ENCODE measurements around the gene FLOT1.

The FLOT1 gene

DNA sequence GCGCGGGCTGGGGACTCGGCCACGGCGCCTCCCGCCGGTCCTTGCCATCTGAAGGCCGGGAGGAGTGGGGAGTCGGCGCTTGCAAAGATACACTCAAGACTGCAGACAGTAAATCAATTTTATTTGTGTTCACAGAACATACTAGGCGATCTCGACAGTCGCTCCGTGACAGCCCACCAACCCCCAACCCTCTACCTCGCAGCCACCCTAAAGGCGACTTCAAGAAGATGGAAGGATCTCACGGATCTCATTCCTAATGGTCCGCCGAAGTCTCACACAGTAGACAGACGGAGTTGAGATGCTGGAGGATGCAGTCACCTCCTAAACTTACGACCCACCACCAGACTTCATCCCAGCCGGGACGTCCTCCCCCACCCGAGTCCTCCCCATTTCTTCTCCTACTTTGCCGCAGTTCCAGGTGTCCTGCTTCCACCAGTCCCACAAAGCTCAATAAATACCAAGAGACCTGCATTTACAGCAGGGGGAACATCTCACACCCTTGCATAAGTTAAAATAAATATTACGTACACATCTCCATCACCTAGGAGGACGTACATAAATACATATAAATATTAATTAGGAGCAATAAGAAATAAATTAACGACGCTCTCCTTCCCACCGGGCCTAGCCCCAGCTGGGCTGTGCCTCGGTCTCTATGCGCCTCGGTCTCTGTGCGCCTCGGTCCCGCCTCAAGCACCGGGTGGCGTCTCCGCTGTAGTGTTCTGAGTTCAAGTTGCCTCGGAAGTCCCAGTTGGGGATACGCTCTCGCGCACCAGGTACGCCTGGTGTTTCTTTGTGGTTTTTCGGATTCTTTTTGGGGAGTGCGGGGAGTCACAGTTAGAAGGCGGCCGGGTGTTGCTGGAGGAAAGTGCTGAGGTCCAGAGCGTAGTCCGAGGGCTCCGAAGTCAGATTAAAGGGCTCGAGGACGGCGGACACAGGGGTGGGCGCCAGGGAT is 889 bp upstream of the FLOT1 start (continued):
- TF ChIP-seq ZNF214 (tag by site-specific recombination; IDR thresholded peaks at IDR 0.05; ENCODE audit: borderline replicate concordance) (no peak), ZNF23 (tag by site-specific recombination; IDR thresholded peaks at IDR 0.05; ENCODE audit: borderline replicate concordance) (no peak), ZNF433 (tag by site-specific recombination; IDR thresholded peaks at IDR 0.05; ENCODE audit: low read depth) (no peak), ZNF350 (tag by site-specific recombination; IDR thresholded peaks at IDR 0.05) (no peak), HOXA7 (CRISPR knock-in tag; IDR thresholded peaks at IDR 0.05; ENCODE audit: borderline replicate concordance) (no peak), ZNF16 (tag by site-specific recombination; IDR thresholded peaks at IDR 0.05; ENCODE audit: low read depth) (no peak), KLF7 (tag by site-specific recombination; IDR thresholded peaks at IDR 0.05; ENCODE audit: borderline replicate concordance) (no peak), BCL11A (tag by site-specific recombination; IDR thresholded peaks at IDR 0.05; ENCODE audit: low read depth) (no peak), ZNF324 (tag by site-specific recombination; IDR thresholded peaks at IDR 0.05) (no peak), TCF7L2 (IDR thresholded peaks at IDR 0.05; ENCODE audit: borderline replicate concordance, low read depth, low read length) (no peak), KLF16 (tag by site-specific recombination; IDR thresholded peaks at IDR 0.05) (no peak), ZNF266 (tag by site-specific recombination; IDR thresholded peaks at IDR 0.05; ENCODE audit: low read depth) (no peak), ZNF510 (tag by site-specific recombination; IDR thresholded peaks at IDR 0.05; ENCODE audit: insufficient replicate concordance) (no peak), ZNF155 (tag by site-specific recombination; IDR thresholded peaks at IDR 0.05) (no peak), ZNF747 (tag by site-specific recombination; IDR thresholded peaks at IDR 0.05) (0 out of 2 replicates have a peak, but pooled peaks have one; percentile 14), EGR2 (tag by site-specific recombination; IDR thresholded peaks at IDR 0.05; ENCODE audit: low read depth) (no peak), ZNF2 (tag by site-specific recombination; IDR thresholded peaks at IDR 0.05) (no peak), ZNF211 (tag by site-specific recombination; IDR thresholded peaks at IDR 0.05; ENCODE audit: low read depth) (no peak), ZNF571 (tag by site-specific recombination; IDR thresholded peaks at IDR 0.05) (no peak), ZNF530 (tag by site-specific recombination; IDR thresholded peaks at IDR 0.05; ENCODE audit: low read depth) (no peak), ZNF366 (tag by site-specific recombination; conservative IDR thresholded peaks at IDR 0.05) (peak; percentile 89), ZNF169 (tag by site-specific recombination; IDR thresholded peaks at IDR 0.05) (no peak), ZNF501 (tag by site-specific recombination; IDR thresholded peaks at IDR 0.05) (no peak; the same call in 1 of the 2 replicates), ZNF274 (IDR thresholded peaks at IDR 0.05; ENCODE audit: low read length) (no peak), ZNF274 (tag by site-specific recombination; IDR thresholded peaks at IDR 0.05; ENCODE audit: borderline replicate concordance) (no peak), KLF9 (tag by site-specific recombination; IDR thresholded peaks at IDR 0.05; ENCODE audit: low read depth) (no peak), ZNF248 (tag by site-specific recombination; IDR thresholded peaks at IDR 0.05) (no peak), GLI2 (tag by site-specific recombination; IDR thresholded peaks at IDR 0.05; ENCODE audit: borderline replicate concordance, low read depth) (no peak), ZNF335 (tag by site-specific recombination; conservative IDR thresholded peaks at IDR 0.05) (peak; percentile 44), SETDB1 (IDR thresholded peaks at IDR 0.05; ENCODE audit: insufficient read length, low read length) (no peak)
- TF ChIP-seq, protein P1, sequence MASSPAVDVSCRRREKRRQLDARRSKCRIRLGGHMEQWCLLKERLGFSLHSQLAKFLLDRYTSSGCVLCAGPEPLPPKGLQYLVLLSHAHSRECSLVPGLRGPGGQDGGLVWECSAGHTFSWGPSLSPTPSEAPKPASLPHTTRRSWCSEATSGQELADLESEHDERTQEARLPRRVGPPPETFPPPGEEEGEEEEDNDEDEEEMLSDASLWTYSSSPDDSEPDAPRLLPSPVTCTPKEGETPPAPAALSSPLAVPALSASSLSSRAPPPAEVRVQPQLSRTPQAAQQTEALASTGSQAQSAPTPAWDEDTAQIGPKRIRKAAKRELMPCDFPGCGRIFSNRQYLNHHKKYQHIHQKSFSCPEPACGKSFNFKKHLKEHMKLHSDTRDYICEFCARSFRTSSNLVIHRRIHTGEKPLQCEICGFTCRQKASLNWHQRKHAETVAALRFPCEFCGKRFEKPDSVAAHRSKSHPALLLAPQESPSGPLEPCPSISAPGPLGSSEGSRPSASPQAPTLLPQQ (tag by site-specific recombination; IDR thresholded peaks at IDR 0.05): no peak
- TF ChIP-seq, protein P2, sequence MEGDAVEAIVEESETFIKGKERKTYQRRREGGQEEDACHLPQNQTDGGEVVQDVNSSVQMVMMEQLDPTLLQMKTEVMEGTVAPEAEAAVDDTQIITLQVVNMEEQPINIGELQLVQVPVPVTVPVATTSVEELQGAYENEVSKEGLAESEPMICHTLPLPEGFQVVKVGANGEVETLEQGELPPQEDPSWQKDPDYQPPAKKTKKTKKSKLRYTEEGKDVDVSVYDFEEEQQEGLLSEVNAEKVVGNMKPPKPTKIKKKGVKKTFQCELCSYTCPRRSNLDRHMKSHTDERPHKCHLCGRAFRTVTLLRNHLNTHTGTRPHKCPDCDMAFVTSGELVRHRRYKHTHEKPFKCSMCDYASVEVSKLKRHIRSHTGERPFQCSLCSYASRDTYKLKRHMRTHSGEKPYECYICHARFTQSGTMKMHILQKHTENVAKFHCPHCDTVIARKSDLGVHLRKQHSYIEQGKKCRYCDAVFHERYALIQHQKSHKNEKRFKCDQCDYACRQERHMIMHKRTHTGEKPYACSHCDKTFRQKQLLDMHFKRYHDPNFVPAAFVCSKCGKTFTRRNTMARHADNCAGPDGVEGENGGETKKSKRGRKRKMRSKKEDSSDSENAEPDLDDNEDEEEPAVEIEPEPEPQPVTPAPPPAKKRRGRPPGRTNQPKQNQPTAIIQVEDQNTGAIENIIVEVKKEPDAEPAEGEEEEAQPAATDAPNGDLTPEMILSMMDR (tag by site-specific recombination; IDR thresholded peaks at IDR 0.05): no peak
- TF ChIP-seq, protein P3, sequence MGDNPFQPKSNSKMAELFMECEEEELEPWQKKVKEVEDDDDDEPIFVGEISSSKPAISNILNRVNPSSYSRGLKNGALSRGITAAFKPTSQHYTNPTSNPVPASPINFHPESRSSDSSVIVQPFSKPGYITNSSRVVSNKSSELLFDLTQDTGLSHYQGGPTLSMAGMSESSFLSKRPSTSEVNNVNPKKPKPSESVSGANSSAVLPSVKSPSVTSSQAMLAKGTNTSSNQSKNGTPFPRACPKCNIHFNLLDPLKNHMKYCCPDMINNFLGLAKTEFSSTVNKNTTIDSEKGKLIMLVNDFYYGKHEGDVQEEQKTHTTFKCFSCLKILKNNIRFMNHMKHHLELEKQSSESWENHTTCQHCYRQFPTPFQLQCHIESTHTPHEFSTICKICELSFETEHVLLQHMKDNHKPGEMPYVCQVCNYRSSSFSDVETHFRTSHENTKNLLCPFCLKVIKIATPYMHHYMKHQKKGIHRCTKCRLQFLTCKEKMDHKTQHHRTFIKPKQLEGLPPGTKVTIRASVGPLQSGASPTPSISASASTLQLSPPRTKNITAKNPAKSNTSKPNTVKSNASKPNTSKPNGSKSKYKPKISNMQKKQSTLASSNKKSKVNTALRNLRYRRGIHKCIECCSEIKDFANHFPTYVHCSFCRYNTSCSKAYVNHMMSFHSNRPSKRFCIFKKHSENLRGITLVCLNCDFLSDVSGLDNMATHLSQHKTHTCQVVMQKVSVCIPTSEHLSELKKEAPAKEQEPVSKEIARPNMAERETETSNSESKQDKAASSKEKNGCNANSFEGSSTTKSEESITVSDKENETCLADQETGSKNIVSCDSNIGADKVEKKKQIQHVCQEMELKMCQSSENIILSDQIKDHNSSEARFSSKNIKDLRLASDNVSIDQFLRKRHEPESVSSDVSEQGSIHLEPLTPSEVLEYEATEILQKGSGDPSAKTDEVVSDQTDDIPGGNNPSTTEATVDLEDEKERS (tag by site-specific recombination; IDR thresholded peaks at IDR 0.05): no peak
